NCI-H1694 (cell line): Measurements from ENCODE around the gene ZNF484.
"Not testable (repeated sequence)": the region's sequence is repeated elsewhere in the genome, so short reads cannot be mapped to it uniquely, and the experiment has no call there.

Source experiments
- DNase-seq: peaks from one replicate; lab custom pipeline; 2025; lab: John Stamatoyannopoulos, UW

ZNF484 gene

GRCh38 chr9:92877531-92878430, at the start of gene ZNF484:
Gene ZNF484, minus strand, starts transcription at chr9:92878038. Its CDS starts 3,009 bp downstream, at chr9:92875029.
- DNase-seq = peak; percentile 98

DNA sequence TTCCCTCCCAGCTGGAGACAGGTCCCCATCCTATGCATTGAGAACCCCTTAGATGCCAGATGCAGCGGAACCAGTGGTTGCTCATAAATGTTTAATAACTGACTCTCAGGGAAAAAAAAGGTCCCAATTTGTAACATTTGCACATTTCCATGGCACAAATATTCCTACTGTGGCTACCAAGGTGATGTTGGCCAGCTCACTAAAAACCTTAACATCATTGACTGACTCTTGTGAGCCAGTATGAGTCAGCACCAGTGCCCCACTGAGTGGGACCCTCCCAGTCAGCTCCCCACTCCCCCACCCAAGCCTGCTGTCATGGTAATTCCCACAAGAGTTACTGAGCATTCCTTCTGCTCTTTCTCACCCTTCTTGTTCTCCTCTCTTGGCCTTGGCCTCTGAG, 42.6 kb upstream of the ZNF484 start:
- DNase-seq = no peak

GRCh38 chr9:92917176-92917800, 39.5 kb upstream of the ZNF484 start:
- no peak for DNase-seq

- DNase-seq = no peak
Measured at GRCh38 chr9:92911511-92912475, 34.0 kb upstream of the ZNF484 start.

DNA sequence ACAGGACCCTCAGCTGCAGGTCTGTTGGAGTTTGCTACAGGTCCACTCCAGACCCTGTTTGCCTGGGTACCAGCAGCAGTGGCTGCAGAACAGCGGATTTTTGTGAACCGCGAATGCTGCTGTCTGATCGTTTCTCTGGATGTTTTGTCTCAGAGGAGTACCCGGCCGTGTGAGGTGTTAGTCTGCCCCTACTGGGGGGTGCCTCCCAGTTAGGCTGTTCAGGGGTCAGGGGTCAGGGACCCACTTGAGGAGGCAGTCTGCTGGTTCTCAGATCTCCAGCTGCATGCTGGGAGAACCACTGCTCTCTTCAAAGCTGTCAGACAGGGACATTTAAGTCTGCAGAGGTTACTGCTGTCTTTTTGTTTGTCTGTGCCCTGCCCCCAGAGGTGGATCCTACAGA, 27.3 kb upstream of the ZNF484 start:
- DNase-seq = not testable (repeated sequence)

DNA sequence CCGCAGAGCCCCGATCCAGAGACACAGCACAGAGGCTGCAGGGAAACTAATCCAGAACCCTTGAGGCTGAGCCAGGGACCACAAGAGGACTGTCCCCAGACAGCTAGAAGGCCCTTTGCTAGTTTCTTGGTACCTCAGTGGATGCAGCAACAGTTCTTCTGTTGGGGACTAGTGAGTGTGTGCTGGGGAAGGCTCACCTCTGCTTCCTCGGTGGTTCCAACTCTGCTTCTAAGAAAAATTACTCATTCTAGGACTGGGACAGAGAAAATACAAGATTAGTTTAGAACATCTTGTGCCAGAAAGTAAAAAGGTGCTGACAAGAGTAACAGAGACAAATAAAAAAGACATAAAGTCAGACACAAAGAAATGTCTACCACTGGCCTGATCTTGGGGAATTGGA, 19.5 kb upstream of the ZNF484 start:
- DNase-seq = no peak

DNA sequence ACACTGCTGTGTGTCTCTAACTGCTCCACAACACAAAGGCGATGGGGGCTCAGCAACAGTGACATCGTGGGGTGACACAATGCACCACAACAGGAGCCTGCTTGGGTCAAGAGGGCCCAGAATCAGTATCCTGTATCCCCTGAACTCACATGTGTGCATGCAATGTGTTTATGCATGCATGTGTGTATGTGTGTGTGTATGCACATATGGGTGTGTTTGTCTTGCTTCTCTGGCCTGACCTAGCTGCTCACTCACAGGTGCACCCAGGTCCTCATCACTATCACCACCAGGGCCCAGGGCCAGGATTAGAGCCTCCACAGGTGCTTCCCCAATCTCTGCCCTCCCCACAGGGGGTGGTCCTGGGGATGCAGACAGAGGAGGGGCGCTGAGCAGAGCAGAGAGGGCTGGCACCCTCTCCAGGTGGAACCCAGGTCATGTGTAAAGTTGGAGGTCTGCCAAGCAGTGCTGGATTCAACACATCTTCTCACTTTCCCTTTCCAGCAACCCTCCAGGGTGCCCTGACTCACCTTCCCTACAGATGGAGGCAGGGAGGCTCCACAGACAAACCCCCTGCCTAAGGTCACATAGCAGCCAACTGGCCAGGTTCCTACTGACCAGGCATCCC, 18.1 kb upstream of the ZNF484 start:
- DNase-seq = no peak

GRCh38 chr9:92894711-92895362, 17.0 kb upstream of the ZNF484 start:
- DNase-seq = no peak

DNA sequence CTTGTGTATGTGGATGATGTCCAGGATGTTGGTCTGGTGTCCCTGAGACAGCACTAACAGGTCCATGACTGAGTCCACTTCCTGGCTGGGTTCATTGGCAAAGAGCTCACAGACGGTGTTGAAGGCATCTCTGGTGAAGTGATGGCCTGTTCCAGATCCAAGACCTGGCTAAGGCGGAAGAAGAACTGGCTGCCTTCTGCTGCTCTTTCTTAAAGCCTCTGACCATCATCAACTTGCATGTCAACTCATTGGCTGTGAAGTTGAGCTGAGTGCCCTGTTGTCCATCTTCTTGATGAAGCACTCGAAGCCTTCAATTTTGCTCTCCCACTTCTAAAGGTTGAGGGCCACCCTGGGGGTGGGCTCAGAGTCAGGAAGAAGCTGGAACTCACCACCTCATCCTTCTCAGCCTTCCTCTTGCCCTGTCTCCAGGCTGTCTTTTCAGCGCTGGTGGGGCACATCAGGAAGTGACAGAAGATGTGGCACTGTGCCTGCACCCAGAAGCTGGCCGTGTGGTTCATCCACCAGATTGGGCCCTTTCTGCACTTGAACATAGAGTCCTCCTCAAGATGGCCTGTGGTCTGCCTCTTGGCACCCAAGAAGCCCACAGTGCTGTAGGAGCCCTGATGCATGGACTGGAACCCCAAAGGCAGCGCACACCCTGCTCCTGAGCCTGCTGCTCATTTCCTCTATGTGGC, 16.2 kb upstream of the ZNF484 start:
- not testable (repeated sequence) for DNase-seq

GRCh38 chr9:92892276-92892675, 14.4 kb upstream of the ZNF484 start:
- DNase-seq = not testable (repeated sequence)

DNA sequence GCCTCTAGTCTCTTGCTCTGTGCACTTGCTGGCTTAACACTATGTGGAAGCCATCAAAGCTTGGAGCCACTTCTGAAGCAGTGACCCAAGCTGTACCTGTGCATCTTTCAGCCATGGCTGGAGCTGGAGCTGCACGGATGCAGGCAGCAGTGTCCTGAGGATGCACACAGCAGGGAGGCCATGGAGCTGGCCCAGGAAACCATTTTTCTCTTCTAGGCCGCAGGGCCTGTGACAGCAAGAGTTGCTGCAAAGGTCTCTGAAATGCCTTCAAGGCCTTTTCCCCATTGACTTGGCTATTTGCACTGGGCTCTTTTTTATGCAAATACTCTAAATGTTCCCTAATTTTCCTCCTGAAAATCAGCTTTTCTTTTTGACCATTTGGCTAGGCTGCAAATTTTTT, 12.9 kb upstream of the ZNF484 start:
- no peak for DNase-seq

GRCh38 chr9:92887880-92888338, 10.1 kb upstream of the ZNF484 start:
- no peak for DNase-seq

- not testable (repeated sequence) for DNase-seq
Measured at GRCh38 chr9:92886846-92887610, 9.2 kb upstream of the ZNF484 start.

DNA sequence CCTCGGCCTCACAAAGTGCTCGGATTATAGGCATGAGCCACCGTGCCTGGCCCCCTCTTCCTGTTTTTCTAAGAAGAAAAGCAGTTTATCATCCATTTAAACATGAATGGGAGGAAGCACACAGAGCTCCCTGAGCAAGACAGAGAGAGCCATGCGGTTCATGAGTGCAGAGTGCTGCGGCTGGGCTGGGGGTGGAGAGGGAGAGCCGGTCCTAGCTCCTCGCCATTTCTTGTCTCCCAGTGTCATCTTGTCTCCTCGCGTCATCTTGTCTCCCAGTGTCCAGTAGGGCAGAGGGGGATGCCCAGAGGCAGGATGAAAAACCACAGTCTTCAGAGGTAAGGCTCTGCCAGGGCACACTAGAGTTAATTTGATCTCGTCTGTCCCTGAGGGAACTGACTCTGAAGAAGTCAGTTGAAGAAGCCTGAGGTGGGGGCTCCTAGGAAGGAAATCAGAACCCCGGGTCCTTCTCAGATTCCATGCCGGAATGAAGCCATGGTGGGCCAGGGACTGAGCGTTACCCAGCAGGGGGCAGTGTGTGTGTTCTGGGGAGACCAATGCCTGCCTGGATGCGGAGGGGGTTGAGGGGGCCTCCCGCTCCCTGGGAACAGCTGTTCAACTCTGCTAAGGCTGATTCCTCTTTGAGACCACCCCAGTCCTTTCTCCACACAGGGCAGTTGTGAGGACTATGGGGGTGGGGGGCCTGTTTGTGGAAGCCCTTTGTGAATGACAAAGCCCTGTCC, 6.0 kb upstream of the ZNF484 start:
- not testable (repeated sequence) for DNase-seq

DNA sequence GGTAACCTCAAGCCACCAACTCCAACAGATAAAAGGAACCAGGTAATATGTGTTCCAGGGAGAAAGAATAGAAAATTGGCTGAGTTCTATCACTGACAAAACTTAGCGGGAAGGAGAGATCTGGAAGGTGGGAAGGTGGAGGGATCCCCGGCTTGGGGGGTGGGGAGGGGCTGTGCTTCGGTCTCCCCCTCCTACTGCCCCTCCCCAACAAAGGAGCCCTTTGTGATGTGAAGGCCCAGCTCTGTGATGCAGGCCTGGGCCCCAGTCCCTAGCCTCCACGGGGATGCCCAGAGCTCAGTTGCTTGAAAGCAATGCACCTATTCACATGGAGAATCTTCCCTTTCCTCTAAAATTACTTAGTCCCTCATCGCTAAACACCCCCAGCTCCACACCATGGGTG, 4.4 kb upstream of the ZNF484 start:
- DNase-seq = no peak

DNA sequence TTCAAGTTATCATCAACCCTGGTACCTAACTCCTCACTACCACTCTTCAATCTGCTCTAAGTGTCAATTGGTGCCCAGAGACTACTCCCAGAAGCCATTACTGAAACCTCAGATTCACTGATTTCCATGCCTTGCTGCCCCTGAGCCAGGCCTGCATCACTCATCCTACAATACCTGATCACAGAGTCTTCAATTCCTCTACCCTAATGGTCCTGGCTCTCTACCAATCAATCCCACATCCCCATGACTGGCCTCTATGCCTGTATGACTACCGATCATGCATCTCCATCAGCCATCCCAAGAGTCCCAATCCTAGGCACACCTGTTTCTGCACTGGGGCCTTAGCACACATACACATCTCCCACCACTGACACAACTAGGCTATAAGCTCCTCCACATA, 2.5 kb downstream of the ZNF484 start:
- no peak for DNase-seq

- no peak for DNase-seq
Measured at GRCh38 chr9:92870289-92870688, 7.5 kb downstream of the ZNF484 start.

DNA sequence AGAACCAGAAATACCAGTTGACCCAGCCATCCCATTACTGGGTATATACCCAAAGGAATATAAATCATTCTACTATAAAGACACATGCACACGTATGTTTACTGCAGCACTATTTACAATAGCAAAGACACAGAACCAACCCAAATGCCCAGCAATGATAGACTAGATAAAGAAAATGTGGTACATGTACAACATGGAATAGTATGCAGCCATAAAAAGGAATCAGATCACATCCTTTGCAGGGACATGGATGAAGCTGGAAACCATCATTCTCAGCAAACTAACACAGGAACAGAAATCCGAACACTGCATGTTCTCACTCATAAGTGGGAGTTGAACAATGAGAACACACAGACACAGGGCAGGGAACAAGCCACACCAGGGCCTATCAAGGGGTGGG, 11.2 kb downstream of the ZNF484 start:
- not testable (repeated sequence) for DNase-seq

- no peak for DNase-seq
Measured at GRCh38 chr9:92864152-92864551, 13.7 kb downstream of the ZNF484 start.
